ENCODE results near the gene RASGRF1.

Gene RASGRF1

GRCh38 chr15:78982736-78983135 is 107.8 kb downstream of the RASGRF1 start:
- DNase-seq, result no peak

- no peak for DNase-seq
Observed at GRCh38 chr15:78981532-78982313, 108.9 kb downstream of the RASGRF1 start.

- DNase-seq, result peak; percentile 25 to 69
Observed at GRCh38 chr15:78979456-78980320, 110.9 kb downstream of the RASGRF1 start.

- DNase-seq, result no peak
Observed at GRCh38 chr15:78978601-78979179, 111.9 kb downstream of the RASGRF1 start.

GRCh38 chr15:78977591-78978347 is 112.8 kb downstream of the RASGRF1 start:
- DNase-seq, result no peak

- no peak for DNase-seq
Observed at GRCh38 chr15:78977091-78977571, 113.4 kb downstream of the RASGRF1 start.

GRCh38 chr15:78976691-78977090 is 113.9 kb downstream of the RASGRF1 start:
- DNase-seq, result no peak

- DNase-seq, result no peak
Observed at GRCh38 chr15:78974272-78974918, 116.2 kb downstream of the RASGRF1 start.

- DNase-seq, result no peak
Observed at GRCh38 chr15:78969687-78970349, 120.8 kb downstream of the RASGRF1 start.

GRCh38 chr15:78968539-78969271 is 121.9 kb downstream of the RASGRF1 start:
- DNase-seq, result no peak

- no peak for DNase-seq
Observed at GRCh38 chr15:78968114-78968513, 122.5 kb downstream of the RASGRF1 start.

- DNase-seq, result no peak
Observed at GRCh38 chr15:78960308-78960707, 130.3 kb downstream of the RASGRF1 start.

- DNase-seq, result no peak
Observed at GRCh38 chr15:78959360-78959759, 131.2 kb downstream of the RASGRF1 start.

- no peak for DNase-seq
Observed at GRCh38 chr15:78957416-78958093, 133.0 kb downstream of the RASGRF1 start.

GRCh38 chr15:78956937-78957336 is 133.6 kb downstream of the RASGRF1 start:
- no peak for DNase-seq

- DNase-seq, result no peak
Observed at GRCh38 chr15:78955355-78955754, 135.2 kb downstream of the RASGRF1 start.

GRCh38 chr15:78951841-78952238 is 138.7 kb downstream of the RASGRF1 start:
- no peak for DNase-seq

- no peak for DNase-seq
Observed at GRCh38 chr15:78950902-78951840, 139.4 kb downstream of the RASGRF1 start.

GRCh38 chr15:78950343-78950742 is 140.2 kb downstream of the RASGRF1 start:
- DNase-seq, result no peak

Data from NCI-H446 (cell line).